Measurements from ENCODE around the gene OR9G4.

Gene OR9G4

GRCh38 chr11:56706486-56706885 is 42.0 kb downstream of the OR9G4 start:
- H3K27ac ChIP-seq (ENCODE audit: low read length), result no peak overlapping the region
- no peak overlapping the region for H3K4me3 ChIP-seq (ENCODE audit: low read length)
- no peaks in the 10 kb centered on the region for H3K27me3 ChIP-seq (ENCODE audit: insufficient read depth, low read length)
- H3K4me1 ChIP-seq (ENCODE audit: insufficient read depth, low read length), result no peaks in the 10 kb centered on the region
- H3K9me3 ChIP-seq (ENCODE audit: insufficient read depth, low read depth, low read length), result no peaks in the 10 kb centered on the region; the same call in 1 of the 2 replicates
- H3K36me3 ChIP-seq (ENCODE audit: insufficient read depth, low read depth, low read length), result no peaks in the 10 kb centered on the region
- H3K9ac ChIP-seq (ENCODE audit: low read depth, low read length), result no peak overlapping the region

- H3K4me3 ChIP-seq (ENCODE audit: low read length), result no peak overlapping the region
- H3K27me3 ChIP-seq (ENCODE audit: insufficient read depth, low read length), result no peaks in the 10 kb centered on the region
- H3K27ac ChIP-seq (ENCODE audit: low read length), result no peak overlapping the region
- no peak overlapping the region for H3K9ac ChIP-seq (ENCODE audit: low read depth, low read length)
- H3K4me1 ChIP-seq (ENCODE audit: insufficient read depth, low read length), result no peaks in the 10 kb centered on the region
- no peaks in the 10 kb centered on the region for H3K36me3 ChIP-seq (ENCODE audit: insufficient read depth, low read depth, low read length)
- H3K9me3 ChIP-seq (ENCODE audit: insufficient read depth, low read depth, low read length), result no peaks in the 10 kb centered on the region; the same call in 1 of the 2 replicates
Observed at GRCh38 chr11:56705784-56706396, 42.6 kb downstream of the OR9G4 start.

GRCh38 chr11:56700914-56701485 is 47.5 kb downstream of the OR9G4 start:
- Histone ChIP-seq H3K27me3 (ENCODE audit: insufficient read depth, low read length) (no peaks in the 10 kb centered on the region), H3K9ac (ENCODE audit: low read depth, low read length) (no peak overlapping the region), H3K36me3 (ENCODE audit: insufficient read depth, low read depth, low read length) (no peaks in the 10 kb centered on the region), H3K4me1 (ENCODE audit: insufficient read depth, low read length) (no peaks in the 10 kb centered on the region), H3K27ac (ENCODE audit: low read length) (no peak overlapping the region), H3K9me3 (ENCODE audit: insufficient read depth, low read depth, low read length) (no peaks in the 10 kb centered on the region), H3K4me3 (ENCODE audit: low read length) (no peak overlapping the region)

DNA sequence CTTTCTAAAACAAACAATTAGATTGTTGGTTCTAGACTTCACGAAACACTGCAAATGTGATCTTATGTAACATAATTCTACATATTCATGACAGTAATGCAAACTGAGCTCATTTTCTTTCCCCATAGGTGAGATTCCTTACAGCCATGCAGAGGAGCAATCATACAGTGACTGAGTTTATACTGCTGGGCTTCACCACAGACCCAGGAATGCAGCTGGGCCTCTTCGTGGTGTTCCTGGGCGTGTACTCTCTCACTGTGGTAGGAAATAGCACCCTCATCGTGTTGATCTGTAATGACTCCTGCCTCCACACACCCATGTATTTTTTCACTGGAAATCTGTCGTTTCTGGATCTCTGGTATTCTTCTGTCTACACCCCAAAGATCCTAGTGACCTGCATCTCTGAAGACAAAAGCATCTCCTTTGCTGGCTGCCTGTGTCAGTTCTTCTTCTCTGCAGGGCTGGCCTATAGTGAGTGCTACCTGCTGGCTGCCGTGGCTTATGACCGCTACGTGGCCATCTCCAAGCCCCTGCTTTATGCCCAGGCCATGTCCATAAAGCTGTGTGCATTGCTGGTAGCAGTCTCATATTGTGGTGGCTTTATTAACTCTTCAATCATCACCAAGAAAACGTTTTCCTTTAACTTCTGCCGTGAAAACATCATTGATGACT is 48.1 kb downstream of the OR9G4 start:
- Histone ChIP-seq H3K4me3 (ENCODE audit: low read length) (no peak overlapping the region), H3K4me1 (ENCODE audit: insufficient read depth, low read length) (no peaks in the 10 kb centered on the region), H3K27me3 (ENCODE audit: insufficient read depth, low read length) (no peaks in the 10 kb centered on the region)

DNA sequence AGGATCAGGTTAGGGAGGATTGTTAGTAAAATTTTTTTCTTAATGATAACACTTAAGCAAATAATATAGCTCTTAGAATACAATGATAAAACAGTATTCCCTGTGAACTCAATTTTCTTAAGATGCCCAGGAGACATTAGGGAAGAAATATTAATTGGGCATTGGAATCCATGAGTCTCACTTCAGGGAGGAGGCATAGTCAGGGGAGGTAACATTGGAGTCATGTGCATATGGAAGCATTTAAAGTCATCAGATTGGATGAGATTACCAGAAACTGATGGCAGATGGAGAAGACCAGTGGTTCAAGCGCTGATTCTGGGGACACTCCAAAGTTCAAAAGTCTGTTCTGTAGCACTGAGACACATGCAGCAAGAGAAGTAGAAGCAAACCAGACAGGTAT is 49.7 kb downstream of the OR9G4 start, which contains the start of gene OR9G1:
Gene OR9G1, plus strand, starts transcription at position 301 of the 400 bp plus-strand sequence. CDS start 1,293 bp downstream, outside the sequence.
- H3K27me3 ChIP-seq (ENCODE audit: insufficient read depth, low read length), result no peaks in the 10 kb centered on the region
- H3K27ac ChIP-seq (ENCODE audit: low read length), result no peak within 1 kb of the TSS
- no peaks in the 10 kb centered on the region for H3K9me3 ChIP-seq (ENCODE audit: insufficient read depth, low read depth, low read length)
- H3K4me3 ChIP-seq (ENCODE audit: low read length), result no peak within 1 kb of the TSS
- no peak within 1 kb of the TSS for H3K9ac ChIP-seq (ENCODE audit: low read depth, low read length)
- no peaks in the 10 kb centered on the region for H3K36me3 ChIP-seq (ENCODE audit: insufficient read depth, low read depth, low read length)
- H3K4me1 ChIP-seq (ENCODE audit: insufficient read depth, low read length), result no peaks in the 10 kb centered on the region

More for the DNA sequence above, 48.1 kb downstream of the OR9G4 start:
- no peak overlapping the region for H3K27ac ChIP-seq (ENCODE audit: low read length)
- H3K36me3 ChIP-seq (ENCODE audit: insufficient read depth, low read depth, low read length), result no peaks in the 10 kb centered on the region
- H3K9ac ChIP-seq (ENCODE audit: low read depth, low read length), result no peak overlapping the region
- H3K9me3 ChIP-seq (ENCODE audit: insufficient read depth, low read depth, low read length), result no peaks in the 10 kb centered on the region

GRCh38 chr11:56693428-56693827 is 55.1 kb downstream of the OR9G4 start:
- Histone ChIP-seq H3K27me3 (ENCODE audit: insufficient read depth, low read length) (no peaks in the 10 kb centered on the region), H3K36me3 (ENCODE audit: insufficient read depth, low read depth, low read length) (no peaks in the 10 kb centered on the region), H3K9me3 (ENCODE audit: insufficient read depth, low read depth, low read length) (no peaks in the 10 kb centered on the region), H3K4me1 (ENCODE audit: insufficient read depth, low read length) (peaks cover 4% of the 10 kb centered on the region; the same call in 1 of the 2 replicates), H3K27ac (ENCODE audit: low read length) (no peak overlapping the region), H3K9ac (ENCODE audit: low read depth, low read length) (no peak overlapping the region), H3K4me3 (ENCODE audit: low read length) (no peak overlapping the region)
